Islet precursor cell (in vitro differentiated cells): ENCODE measurements around the gene UGGT1.
A peak's percentile ranks its signal among the peaks of the same experiment; 100 is the strongest.

Experiments used
- DNase-seq: peaks from one replicate; pipeline ENCODE4 v3.0.0-alpha.2; 2018

UGGT1 gene

DNA sequence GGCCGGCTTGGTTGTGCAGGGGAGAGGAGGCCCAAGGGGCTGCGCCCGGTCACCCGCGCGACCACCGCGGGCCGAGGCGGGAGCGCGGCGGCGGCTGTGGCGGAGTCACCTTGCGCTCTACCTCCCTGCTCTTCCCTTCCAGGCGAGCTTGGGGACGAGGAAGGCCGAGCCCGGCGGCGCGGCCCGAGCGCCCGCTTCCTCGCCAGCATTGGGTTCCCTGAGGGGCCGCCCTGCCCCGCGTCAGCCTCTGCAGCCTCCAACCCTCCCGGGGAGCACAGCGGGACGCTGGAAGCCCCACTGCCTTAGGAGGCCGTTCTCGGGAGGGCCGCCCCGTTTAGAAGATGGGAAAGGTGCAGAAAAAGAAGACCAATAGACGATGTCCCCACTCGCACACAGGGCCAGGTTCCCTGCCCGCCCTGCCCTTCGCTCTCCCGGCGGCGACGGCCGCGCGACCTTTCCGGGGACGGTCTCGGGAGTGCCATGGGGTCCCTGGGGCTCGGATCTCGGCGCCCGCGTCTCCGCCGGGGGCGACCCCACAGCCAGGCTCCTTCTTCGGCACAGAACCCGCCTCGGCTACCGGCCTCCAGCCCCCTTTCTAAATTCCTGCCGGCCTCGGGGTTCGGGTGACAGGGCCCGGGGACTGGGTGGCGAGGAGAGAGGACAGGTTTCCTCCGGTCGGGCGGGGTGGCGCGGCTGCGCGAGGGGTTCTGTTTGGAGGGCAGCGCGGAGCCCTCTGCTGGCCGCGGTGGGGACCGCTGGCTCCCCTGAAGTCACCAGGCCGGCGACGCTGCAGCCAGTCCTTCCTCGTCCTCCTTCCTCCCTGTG is 142.2 kb downstream of the UGGT1 start:
- DNase-seq = peak; percentile 90

- DNase-seq = no peak
Observed at GRCh38 chr2:128233790-128234395, 142.9 kb downstream of the UGGT1 start.

- DNase-seq = no peak
Observed at GRCh38 chr2:128234613-128235012, 143.6 kb downstream of the UGGT1 start.

- no peak for DNase-seq
Observed at GRCh38 chr2:128235581-128235980, 144.6 kb downstream of the UGGT1 start.

DNA sequence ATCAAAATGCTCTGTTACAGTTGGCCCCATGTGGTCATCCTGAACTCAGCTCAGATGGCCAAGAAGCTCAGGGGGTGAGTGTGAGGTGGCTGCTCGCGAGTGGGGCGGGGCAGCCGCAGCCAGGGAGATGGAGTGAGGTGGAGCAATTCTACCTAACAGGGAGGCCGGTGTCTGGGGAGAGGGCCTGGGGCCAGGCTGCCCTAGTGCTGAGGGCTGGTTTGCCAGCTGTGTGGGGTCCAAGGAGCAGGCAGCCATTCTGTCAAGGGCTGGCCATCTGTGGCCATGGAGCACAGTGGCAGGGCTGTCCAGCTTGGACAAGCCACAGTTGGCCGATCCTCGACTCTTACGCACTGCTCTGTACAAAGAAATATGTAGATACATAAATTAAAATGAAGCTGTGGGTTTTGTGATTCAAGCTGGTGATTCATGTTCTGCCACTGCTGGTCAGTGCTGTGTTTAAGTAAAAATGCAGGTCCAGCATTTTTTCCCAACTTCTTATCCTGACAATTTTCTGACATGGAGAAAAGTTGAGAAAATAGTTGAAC is 145.6 kb downstream of the UGGT1 start:
- no peak for DNase-seq

- DNase-seq = no peak
Observed at GRCh38 chr2:128237081-128237534, 146.1 kb downstream of the UGGT1 start.

- DNase-seq = no peak
Observed at GRCh38 chr2:128237911-128238697, 147.1 kb downstream of the UGGT1 start.

DNA sequence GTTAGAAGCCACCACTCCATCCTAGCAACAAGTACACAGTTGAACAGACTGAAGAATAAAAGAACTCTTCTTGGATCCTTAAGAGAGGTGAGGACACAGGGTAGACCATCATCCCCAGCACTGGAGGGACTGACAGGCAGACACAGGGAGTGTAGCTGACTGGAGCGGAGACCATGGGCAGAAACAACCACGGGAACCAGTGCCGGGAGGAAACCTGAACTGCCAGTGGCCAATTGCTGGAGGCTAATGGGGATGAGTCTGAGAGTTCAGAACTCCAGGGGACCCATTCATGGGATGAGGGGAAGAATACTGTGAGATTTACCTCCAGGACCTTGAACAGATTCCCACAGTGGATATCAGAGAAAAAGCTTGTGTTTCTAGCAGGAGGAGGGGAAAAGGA is 150.9 kb downstream of the UGGT1 start:
- DNase-seq = no peak
